H54 (cell line): Measurements from ENCODE around the gene BIRC6.
"Not testable (repeated sequence)": the region's sequence is repeated elsewhere in the genome, so short reads cannot be mapped to it uniquely, and the experiment has no call there.

ENCODE experiments used
- DNase-seq: peaks from one replicate; pipeline ENCODE4 v3.0.0; 2011; ENCODE audit warnings: low spot score, mixed read lengths; ENCODE audit not compliant: insufficient read length
- FAIRE-seq: peaks from 3 replicates; lab custom pipeline; 2011; peaks lifted over from hg19 to GRCh38; lab: Jason Lieb, UNC
- POLR2A ChIP-seq: IDR thresholded peaks from 2 replicates; pipeline ENCODE4 v1.6.1; 2011; ENCODE audit warnings: low read depth, mild to moderate bottlenecking, low read length

Gene BIRC6

DNA sequence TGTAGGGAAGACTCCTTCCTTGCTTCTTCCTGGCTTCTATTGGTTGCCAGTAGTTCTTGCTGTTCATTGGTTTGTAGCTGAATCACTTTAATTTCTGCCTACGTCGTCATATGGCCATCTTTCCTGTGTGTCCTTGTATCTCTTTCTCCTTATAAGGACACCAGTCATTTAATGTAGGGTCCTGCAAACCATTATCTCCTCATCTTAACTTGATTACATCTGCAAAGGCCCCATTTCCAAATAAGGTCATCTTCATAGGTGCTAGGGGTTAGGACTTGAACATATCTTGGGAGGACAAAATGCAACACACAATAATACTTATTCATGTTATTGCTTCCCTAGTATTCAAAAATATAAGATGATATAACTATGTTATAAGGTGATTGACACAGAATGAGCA, 175.5 kb downstream of the BIRC6 start:
- DNase-seq (no peak), FAIRE-seq (no peak)
- TF ChIP-seq POLR2A: no peak

DNA sequence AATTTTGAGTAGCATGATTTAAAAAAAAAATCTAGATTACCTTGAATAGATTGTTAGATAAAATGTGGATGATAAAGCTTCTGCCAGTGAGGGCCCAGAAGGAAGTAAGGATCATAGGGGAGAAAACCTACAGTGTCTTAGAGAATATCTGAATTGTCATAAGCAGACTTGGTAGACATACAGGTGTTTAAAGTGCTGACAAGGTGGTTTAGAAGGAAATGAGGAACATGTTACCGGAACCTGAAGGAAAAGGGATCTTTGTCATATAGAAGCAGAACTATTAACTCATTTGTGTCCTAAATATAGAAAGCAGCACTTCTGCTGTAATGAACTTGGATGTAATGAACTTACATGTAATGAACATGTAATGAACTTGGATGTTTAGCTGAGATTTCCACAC, 176.1 kb downstream of the BIRC6 start:
- DNase-seq: no peak
- peak; percentile 65 for FAIRE-seq
- TF ChIP-seq POLR2A: no peak

DNA sequence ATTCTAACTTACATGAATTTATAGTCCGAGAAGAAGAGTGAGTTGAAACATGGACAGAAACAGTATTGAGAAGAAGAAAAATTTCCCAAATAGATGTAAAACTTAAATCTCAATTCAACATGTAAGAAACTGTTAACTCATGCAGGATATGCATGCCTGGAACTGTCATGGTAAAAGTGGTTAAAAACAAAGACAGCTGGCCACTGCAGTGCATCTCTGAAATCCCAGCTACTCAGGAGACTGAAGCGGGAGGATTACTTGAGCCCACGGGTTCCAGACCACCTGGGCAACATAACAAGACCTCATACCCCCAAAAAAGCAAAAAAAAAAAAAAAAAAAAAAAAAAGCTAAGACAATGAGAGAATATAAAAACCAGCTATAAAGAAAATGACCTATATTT, 178.0 kb downstream of the BIRC6 start:
- DNase-seq: no peak
- TF ChIP-seq POLR2A: no peak
- no peak for FAIRE-seq

DNA sequence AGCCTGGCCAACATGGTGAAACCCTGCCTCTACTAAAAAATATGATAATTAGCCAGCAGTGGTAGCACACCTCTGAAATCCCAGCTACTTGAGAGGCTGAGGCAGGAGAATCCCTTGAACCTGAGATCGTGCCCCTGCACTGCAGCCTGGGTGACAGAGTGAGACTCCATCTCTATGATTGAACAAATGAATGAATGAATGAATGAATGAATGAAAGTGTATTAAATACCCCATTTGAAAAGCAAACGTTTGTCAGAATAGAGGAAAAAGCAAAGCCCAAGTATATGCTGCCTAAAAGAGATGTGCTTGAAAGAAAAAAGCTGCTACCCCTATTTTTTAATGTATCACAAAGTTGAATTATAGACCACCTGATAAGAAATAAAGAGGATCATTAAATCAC, 181.9 kb downstream of the BIRC6 start:
- FAIRE-seq (no peak), DNase-seq (no peak)
- TF ChIP-seq POLR2A: no peak

DNA sequence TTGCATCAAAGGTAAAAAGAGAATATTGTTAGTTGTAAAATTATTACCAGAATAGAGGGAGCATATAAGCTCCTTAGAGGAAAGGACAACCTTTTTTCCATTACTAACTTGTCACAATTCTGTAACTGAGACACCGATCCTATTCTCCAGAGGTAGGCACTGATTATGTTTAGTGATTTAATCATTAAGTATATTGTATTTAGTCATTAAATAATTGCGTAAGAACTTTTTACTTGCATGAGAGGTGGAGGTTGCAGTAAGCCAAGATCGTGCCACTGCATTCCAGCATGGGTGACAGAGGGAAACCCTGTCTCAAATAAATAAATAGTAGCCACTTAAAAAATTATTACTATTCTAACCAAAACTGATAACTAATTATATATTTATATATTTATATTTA, 195.7 kb downstream of the BIRC6 start:
- FAIRE-seq, DNase-seq: not testable (repeated sequence)

DNA sequence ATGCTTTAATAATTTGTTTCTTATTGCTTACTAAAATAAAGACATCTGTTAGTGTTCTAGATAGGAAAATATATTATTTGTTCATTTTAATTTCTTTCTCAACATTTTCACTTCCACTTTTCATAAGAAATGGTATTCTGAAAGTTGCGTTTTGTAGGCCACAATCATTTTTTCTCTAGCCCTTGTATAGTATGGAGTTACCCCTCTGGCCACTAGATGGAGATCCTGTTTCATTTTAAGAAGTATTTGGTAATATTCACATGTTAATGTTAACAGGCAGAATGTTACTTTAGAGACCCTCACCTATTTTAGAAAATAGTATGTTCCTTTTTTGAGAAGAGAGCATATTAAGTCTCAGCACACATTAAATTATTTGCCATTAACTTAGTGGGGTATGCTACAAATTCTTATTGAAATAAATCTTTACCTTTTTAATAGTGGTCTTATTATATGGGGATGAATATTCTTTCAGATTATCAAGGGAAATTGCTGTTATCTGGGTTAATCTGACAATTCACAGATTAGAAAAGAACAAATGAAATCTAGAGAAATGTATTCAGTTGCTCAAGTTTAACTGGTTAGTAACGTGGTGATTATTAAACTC, 197.1 kb downstream of the BIRC6 start:
- DNase-seq (peak; percentile 7), FAIRE-seq (peak; percentile 20)
- TF ChIP-seq POLR2A: no peak

DNA sequence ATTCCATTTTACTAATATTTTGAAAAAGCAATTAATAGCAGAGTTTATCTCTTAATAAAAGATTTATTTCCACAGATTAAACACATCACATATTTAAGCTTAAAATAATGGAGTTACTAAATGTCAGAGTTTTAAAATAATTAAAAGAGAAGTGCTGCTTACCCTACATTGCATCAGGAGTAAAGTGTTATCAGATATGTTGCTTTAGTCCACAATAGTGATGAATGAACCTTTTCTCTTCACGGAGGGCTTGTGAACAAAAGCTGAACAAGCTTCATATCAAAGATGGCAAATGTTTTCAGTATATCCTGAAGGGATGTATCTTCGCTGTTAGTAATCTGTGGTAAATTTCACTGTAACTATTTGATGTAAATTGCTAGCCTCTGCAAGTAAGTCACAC, 201.7 kb downstream of the BIRC6 start:
- DNase-seq (no peak), FAIRE-seq (no peak)

DNA sequence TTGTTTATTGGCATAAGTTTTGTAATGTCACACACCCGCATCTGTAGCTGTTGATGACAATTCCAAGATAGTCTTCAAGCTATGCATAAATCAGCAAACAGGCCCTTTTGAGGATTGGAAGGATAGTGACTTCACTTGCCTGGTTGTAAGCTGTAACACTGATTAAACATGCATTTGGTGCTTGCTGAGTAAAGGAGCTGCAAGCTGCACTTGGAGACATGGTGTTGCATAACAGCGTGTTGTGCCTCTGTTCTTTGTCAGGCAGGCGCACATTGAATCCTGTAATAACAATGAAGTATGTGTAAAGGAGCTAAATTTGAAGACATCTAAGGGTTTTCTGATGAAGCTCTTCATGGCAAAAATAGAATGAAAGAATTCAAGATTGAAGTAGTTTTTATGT, 202.3 kb downstream of the BIRC6 start:
- no peak for TF ChIP-seq POLR2A
- FAIRE-seq: no peak
- DNase-seq: no peak

More for the DNA sequence above, 201.7 kb downstream of the BIRC6 start:
- TF ChIP-seq POLR2A: no peak

DNA sequence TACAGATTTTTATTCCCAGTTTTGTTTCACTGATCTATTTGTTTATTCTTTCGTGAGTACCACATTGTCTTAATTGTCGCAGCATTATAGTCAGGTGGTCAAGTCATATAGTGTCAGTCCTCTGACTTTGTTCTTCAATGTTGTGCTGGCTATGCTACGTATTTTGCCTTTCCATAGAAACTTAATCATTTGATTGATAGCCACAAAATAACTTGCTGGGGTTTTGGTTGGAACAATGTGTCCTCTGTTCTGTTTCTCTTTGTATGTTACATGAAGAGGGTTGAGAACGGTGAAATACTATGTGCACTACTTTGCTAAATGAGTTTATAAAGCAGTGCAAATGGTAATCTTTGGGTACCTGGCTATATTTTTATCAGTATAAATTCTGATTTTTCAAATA, 206.1 kb downstream of the BIRC6 start:
- FAIRE-seq: no peak
- no peak for TF ChIP-seq POLR2A
- no peak for DNase-seq

DNA sequence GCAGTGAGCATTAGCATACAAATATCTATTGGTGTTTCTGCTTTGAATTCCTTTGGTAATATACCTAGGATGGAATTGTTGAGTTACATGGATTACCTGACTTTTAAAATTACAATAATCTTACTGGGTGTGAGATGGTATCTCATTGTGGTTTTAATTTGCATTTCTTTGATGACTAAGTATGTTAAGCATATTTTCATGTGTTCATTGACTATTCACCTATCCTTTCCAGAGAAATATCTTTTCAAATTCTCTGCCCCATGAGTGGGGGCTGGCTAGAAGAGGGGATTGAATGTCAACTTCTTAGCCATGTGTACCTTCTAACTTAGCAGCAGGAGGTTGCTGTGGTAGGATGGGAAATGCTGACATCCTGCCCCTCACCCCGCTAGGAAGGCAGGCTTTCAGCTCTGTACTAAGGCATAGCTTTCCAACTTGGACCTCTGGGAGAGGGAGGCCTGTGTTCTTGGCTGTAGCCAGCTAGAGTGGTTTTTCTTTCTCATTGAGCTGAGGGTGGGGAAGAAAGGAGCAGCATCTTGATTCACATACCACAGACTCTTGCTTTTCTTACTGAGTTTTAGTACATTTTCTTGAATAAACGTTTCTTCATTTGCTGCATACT, 207.7 kb downstream of the BIRC6 start:
- TF ChIP-seq POLR2A: no peak
- no peak for FAIRE-seq

DNA sequence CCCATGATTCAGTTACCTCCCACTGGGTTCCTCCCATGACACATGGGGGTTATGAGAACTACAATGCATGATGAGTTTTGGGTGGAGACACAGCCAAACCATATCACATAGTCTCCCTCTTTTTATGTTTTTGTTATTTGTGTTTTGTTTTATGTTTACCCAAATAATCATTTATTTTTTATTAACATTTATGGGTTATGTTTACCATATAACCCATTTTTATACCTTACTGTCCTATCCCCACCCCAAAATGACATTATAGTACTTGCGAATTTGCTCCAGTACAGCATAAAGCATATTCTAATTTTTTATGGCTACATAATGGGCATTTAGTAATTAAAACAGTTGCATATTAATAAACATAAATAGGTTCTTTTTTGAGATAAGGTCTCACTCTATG, 209.1 kb downstream of the BIRC6 start:
- TF ChIP-seq POLR2A: no peak
- no peak for DNase-seq
- no peak for FAIRE-seq

More for the DNA sequence above, 207.7 kb downstream of the BIRC6 start:
- no peak for DNase-seq

DNA sequence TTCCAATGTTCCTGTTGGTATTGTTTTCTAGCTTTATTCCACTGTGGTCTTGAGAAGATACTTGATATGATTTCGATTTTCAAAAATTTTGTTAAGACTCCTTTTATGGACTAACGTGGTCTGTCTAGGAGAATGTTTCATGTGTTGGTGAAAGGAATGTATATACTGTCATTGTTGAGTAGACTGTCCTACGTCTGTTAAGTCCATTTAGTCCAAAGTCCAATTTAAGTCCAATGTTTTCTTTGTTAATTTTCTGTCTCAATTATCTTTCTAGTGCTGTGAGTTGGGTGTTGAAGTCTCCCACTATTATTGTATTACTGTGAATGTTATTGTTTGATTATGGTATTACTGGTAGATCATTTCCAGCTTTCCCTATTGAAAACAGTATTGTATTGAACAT, 215.2 kb downstream of the BIRC6 start:
- no peak for TF ChIP-seq POLR2A
- FAIRE-seq: no peak
- DNase-seq: no peak

DNA sequence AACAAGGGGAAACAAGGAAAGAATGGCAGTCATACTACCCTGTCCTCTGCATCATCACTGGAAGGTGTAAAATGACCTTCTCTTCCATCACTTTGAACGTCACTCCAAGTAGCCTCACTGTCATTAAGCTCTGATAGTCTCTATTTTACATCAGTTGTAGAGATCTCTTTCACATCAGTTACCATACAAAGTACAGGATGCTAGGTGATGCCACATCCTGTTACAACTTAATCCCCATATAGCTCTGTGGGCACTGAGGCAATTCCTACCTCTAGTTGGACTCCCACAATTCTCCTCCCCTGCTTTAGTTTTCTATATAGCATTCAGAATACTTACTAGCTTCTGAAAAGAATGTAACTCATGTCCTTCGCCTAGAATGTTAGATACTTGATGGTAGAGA, 215.9 kb downstream of the BIRC6 start:
- TF ChIP-seq POLR2A: no peak
- no peak for DNase-seq
- peak; percentile 36 for FAIRE-seq

DNA sequence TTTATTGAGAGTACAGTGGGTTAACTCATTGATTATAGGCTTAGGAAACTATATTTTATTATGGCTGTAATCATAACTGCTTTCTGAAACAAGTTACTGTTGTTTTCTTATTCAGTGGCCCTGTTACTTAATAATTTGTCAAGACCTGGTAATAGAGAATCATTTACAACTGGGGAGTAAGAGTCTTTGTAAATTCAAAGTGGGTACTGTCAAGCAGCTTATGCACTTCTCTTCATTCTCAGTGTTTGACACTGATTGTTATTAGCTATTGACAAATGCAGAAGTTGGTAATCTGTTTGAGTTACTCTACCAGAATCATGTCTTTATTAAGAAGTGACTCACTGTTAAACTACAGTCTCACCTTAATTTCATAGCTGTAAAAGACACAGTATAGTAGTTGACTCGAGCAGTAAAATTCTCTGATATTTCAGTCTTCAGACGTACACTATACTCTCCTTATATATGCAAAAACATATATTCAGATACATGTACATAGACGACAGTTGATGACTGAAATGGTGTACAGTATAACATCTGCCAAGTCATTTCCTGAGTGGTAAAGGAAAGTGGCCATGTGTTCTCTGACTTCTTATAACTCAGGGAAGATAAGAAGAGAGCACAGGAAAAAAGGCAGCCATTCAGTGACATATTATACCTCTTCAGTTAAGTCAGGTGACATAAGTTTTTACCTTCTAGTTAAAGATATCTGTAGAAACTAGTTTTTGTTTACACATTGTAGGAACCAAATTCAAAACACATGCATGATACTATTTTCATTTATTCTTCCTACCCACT, 235.0 kb downstream of the BIRC6 start:
- DNase-seq: no peak
- TF ChIP-seq POLR2A: no peak
- FAIRE-seq: no peak

DNA sequence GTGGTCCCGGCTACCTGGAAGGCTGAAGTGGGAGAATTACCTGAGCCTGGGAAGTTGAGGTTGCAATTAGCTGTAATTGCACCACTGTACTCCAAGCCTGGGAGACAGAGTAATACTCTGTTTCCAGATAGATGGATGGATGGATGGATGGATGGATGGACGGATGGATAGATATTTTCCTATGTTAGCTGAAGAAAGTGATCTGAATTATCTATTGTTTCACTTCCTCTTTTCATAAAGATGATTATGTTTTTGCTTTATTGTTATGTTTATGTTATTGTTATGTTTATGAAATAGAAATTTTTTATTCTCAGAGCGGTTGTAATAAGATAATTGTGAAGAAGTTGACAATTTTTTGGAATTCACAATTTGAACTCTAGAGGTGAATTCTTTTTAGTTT, 237.8 kb downstream of the BIRC6 start:
- FAIRE-seq (no peak), DNase-seq (no peak)
- TF ChIP-seq POLR2A: no peak

DNA sequence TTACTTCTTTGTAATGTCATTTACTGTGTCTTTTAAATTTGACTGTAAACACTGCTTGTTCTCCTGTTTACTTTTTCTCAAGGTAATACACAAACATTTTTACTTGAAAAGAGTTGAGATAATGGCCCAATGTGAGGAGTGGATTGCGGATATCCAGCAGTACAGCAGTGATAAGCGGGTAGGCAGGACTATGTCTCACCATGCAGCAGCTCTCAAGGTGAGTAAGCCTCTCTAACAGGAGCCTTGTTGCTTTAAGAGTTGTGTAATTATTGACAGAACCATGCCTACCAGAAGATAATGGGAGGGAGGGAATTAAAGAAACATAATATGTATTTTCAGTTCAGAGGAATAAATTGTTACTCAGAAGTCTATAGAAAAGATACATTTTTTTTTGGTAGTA, 254.5 kb downstream of the BIRC6 start:
- no peak for TF ChIP-seq POLR2A
- DNase-seq: no peak
- FAIRE-seq: no peak
